Liver (tissue), 9 donors: ENCODE measurements around the gene KLK15. TPM values are rescaled to one million over a fixed set of nuclear protein-coding genes. Genes with fewer than 3 reads are reported as not detected.

Source experiments
- DNase-seq: peaks from one replicate; pipeline ENCODE4 v3.0.0-alpha.2; 2017; ENCODE audit warnings: low spot score
- H3K27ac ChIP-seq, 2 donors: one replicate each; pipeline ENCODE4 v1.7.0; 2013; ENCODE audit warnings: inconsistent platforms in 2 of 2, low read length in 2 of 2, control low read depth in 1 of 2, low read depth in 1 of 2, mild to moderate bottlenecking in 1 of 2
- H3K27me3 ChIP-seq, 4 donors: one replicate each; pipeline versions ENCODE4 v1.6.1 to v1.7.0; 2013; ENCODE audit warnings: low read length in 3 of 4, inconsistent platforms in 1 of 4, mild to moderate bottlenecking in 1 of 4, moderate library complexity in 1 of 4; ENCODE audit not compliant: control insufficient read depth in 4 of 4, insufficient read depth in 4 of 4
- H3K36me3 ChIP-seq, 4 donors: one replicate each; pipeline versions ENCODE4 v1.6.1 to v1.7.0; 2013; ENCODE audit warnings: low read length in 3 of 4, mild to moderate bottlenecking in 3 of 4, low read depth in 1 of 4, moderate library complexity in 1 of 4; ENCODE audit not compliant: control insufficient read depth in 4 of 4, insufficient read depth in 3 of 4
- H3K4me1 ChIP-seq, 4 donors: one replicate each; pipeline versions ENCODE4 v1.6.1 to v1.7.0; 2013; ENCODE audit warnings: low read length in 3 of 4, mild to moderate bottlenecking in 3 of 4, moderate library complexity in 1 of 4; ENCODE audit not compliant: control insufficient read depth in 4 of 4, insufficient read depth in 4 of 4
- H3K4me3 ChIP-seq, 3 donors: one replicate each; pipeline versions ENCODE4 v1.6.1 to v1.7.0; 2013; ENCODE audit warnings: low read length in 3 of 3, control low read depth in 1 of 3, low read depth in 1 of 3, mild to moderate bottlenecking in 1 of 3
- H3K9ac ChIP-seq, 2 donors: one replicate each; pipeline ENCODE4 v1.7.0; 2013; ENCODE audit warnings: low read length in 2 of 2, mild to moderate bottlenecking in 2 of 2, moderate library complexity in 2 of 2, control low read depth in 1 of 2, low read depth in 1 of 2
- H3K9me3 ChIP-seq, 4 donors: one replicate each; pipeline versions ENCODE4 v1.6.1 to v1.7.0; 2013; ENCODE audit warnings: low read length in 3 of 4; ENCODE audit not compliant: control insufficient read depth in 4 of 4
- ATF3 ChIP-seq: IDR thresholded peaks from 2 replicates; pipeline ENCODE4 v1.6.1; 2016; ENCODE audit warnings: antibody characterized with exemption
- CTCF ChIP-seq: fragments of 150-350 bp; IDR thresholded peaks from 2 replicates; pipeline ENCODE4 v1.5.1; 2017; ENCODE audit warnings: improper control_type of control experiment, low read depth, low read length; ENCODE audit not compliant: missing input control
- EGR1 ChIP-seq, 2 donors: IDR thresholded peaks; 2 replicates each; pipeline ENCODE4 v1.6.1; 2016 to 2018; ENCODE audit warnings: antibody characterized with exemption in 2 of 2, low read depth in 2 of 2
- FOXA1 ChIP-seq: IDR thresholded peaks from 2 replicates; pipeline ENCODE4 v1.6.1; 2016; ENCODE audit warnings: antibody characterized with exemption
- FOXA2 ChIP-seq: IDR thresholded peaks from 2 replicates; pipeline ENCODE4 v1.6.1; 2016; ENCODE audit warnings: antibody characterized with exemption
- GABPA ChIP-seq, 2 donors: IDR thresholded peaks in 1 of 2; conservative IDR thresholded peaks in 1 of 2; 2 replicates each; pipeline ENCODE4 v1.6.1; 2016; ENCODE audit warnings: antibody characterized with exemption in 2 of 2, mild to moderate bottlenecking in 1 of 2, moderate library complexity in 1 of 2
- HNF4A ChIP-seq, 2 donors: conservative IDR thresholded peaks; 2 replicates each; pipeline ENCODE4 v1.6.1; 2016; ENCODE audit warnings: antibody characterized with exemption in 2 of 2, mild to moderate bottlenecking in 2 of 2
- NR2F2 ChIP-seq: IDR thresholded peaks from 2 replicates; pipeline ENCODE4 v1.6.1; 2016; ENCODE audit warnings: antibody characterized with exemption
- RAD21 ChIP-seq, 2 donors: IDR thresholded peaks; 2 replicates each; pipeline ENCODE4 v1.6.1; 2016; ENCODE audit warnings: antibody characterized with exemption in 2 of 2, mild to moderate bottlenecking in 2 of 2
- RXRA ChIP-seq, 2 donors: IDR thresholded peaks; 2 replicates each; pipeline ENCODE4 v1.6.1; 2017 to 2018; ENCODE audit warnings: antibody characterized with exemption in 2 of 2, mild to moderate bottlenecking in 1 of 2
- SP1 ChIP-seq: IDR thresholded peaks from 2 replicates; pipeline ENCODE4 v1.6.1; 2018; ENCODE audit warnings: antibody characterized with exemption, mild to moderate bottlenecking
- TAF1 ChIP-seq: conservative IDR thresholded peaks from 2 replicates; pipeline ENCODE4 v1.6.1; 2016; ENCODE audit warnings: antibody characterized with exemption, mild to moderate bottlenecking
- WGBS: extraction: QIAGEN DNeasy Blood & Tissue Kit; methylation state at CpG from one replicate; pipeline ENCODE4 v1.1.7; 2013; 5-methylcytosine and 5-hydroxymethylcytosine counted together
- polyA plus RNA-seq, 2 donors: library from polyadenylated mRNA; stranded (reverse) in 1 of 2; unstranded in 1 of 2; fragments of 200-250 nt in 1 of 2; fragments of >200 nt in 1 of 2; fragmentation: Nextera tagmentation in 1 of 2; extraction: Ambion mirVana in 1 of 2; gene quantifications; one replicate each; pipeline versions ENCODE4 v1.2.1 to v1.2.3, GENCODE V29; 2013 to 2015
- total RNA-seq, 2 donors: library from RNA; depleted of rRNA; stranded (reverse); fragments of >200 nt; gene quantifications; one replicate each; pipeline ENCODE4 v1.2.3, GENCODE V29; 2014
- TF ChIP-seq, protein P1 (sequence below): IDR thresholded peaks from 2 replicates; pipeline ENCODE4 v1.6.1; 2016; ENCODE audit warnings: antibody characterized with exemption, mild to moderate bottlenecking
- donor health status: healthy.
- donor health status: healthy.
- donor health status: healthy.
- donor health status: healthy.
- donor health status: healthy.

The KLK15 gene
- total and polyA plus RNA-seq, 4 donors, result not detected

DNA sequence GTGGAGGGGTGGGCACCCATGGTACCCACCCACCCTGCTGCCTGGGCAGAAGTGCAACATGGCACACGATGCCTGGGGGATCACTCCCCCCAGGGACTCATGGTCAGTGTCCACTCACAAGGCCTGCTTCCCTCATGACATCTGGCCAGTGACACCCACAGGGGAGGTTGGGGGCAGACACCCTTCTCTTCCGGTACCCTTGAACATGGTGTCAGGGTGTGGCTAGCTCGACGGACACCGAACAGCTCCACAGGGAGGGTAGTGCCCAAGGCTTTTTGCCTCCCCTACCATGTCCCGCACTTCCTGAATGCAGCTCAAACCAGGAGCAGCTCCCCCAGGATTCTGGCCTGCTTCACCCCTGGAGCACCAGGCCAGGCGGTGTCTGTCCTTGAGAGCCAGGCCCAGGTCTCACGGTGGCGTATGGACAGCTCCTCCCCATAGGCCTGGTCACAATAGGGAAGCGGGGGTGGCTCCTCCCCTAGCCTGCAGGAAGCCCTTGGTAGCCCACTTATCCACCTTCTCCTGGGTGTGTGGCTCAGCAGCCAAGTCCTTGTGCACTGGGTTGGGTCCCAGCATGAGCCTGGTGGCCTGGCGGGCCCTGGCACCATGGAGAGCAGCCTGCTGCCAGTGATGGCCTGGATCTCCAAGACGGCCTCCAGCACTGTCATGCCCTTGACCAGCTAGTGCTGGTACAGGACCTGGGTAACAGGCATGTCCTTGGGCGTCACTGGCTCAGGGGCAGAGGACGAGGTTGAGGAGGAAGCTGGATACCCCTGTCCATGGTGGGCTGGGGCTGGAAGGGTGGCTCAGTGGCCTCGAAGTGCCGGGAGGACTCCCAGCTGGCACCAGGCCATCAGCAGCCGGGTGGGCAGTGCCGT lies 35.4 kb downstream of the KLK15 start:
- H3K4me1 ChIP-seq, result peaks cover 0 to 10% (median 5%) of the 10 kb centered on the region in 4 donors
- H3K4me3 ChIP-seq, result no peak overlapping the region
- H3K9ac ChIP-seq, result no peak overlapping the region
- TF ChIP-seq SP1 (no peak), TAF1 (no peak), GABPA (IDR thresholded peaks at IDR 0.05 in 1 of 2, conservative IDR thresholded peaks at IDR 0.05 in 1 of 2) (no peak), RXRA (IDR thresholded peaks at IDR 0.05) (no peak), CTCF (no peak), EGR1 (IDR thresholded peaks at IDR 0.05; ENCODE audit: low read depth in 2 of 2) (no peak), FOXA1 (no peak), ATF3 (no peak), RAD21 (IDR thresholded peaks at IDR 0.05) (no peak), NR2F2 (no peak), HNF4A (conservative IDR thresholded peaks at IDR 0.05) (no peak), FOXA2 (no peak)
- TF ChIP-seq, protein P1, sequence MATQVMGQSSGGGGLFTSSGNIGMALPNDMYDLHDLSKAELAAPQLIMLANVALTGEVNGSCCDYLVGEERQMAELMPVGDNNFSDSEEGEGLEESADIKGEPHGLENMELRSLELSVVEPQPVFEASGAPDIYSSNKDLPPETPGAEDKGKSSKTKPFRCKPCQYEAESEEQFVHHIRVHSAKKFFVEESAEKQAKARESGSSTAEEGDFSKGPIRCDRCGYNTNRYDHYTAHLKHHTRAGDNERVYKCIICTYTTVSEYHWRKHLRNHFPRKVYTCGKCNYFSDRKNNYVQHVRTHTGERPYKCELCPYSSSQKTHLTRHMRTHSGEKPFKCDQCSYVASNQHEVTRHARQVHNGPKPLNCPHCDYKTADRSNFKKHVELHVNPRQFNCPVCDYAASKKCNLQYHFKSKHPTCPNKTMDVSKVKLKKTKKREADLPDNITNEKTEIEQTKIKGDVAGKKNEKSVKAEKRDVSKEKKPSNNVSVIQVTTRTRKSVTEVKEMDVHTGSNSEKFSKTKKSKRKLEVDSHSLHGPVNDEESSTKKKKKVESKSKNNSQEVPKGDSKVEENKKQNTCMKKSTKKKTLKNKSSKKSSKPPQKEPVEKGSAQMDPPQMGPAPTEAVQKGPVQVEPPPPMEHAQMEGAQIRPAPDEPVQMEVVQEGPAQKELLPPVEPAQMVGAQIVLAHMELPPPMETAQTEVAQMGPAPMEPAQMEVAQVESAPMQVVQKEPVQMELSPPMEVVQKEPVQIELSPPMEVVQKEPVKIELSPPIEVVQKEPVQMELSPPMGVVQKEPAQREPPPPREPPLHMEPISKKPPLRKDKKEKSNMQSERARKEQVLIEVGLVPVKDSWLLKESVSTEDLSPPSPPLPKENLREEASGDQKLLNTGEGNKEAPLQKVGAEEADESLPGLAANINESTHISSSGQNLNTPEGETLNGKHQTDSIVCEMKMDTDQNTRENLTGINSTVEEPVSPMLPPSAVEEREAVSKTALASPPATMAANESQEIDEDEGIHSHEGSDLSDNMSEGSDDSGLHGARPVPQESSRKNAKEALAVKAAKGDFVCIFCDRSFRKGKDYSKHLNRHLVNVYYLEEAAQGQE, result no peak
- no peak for DNase-seq
- H3K9me3 ChIP-seq, result no peaks in the 10 kb centered on the region
- 91% methylated on average over 18 of the region's 18 CpGs for WGBS
- H3K27ac ChIP-seq, result no peak overlapping the region
- peaks cover 6 to 39% (median 9%) of the 10 kb centered on the region in 4 donors for H3K36me3 ChIP-seq
- no peaks in the 10 kb centered on the region for H3K27me3 ChIP-seq

DNA sequence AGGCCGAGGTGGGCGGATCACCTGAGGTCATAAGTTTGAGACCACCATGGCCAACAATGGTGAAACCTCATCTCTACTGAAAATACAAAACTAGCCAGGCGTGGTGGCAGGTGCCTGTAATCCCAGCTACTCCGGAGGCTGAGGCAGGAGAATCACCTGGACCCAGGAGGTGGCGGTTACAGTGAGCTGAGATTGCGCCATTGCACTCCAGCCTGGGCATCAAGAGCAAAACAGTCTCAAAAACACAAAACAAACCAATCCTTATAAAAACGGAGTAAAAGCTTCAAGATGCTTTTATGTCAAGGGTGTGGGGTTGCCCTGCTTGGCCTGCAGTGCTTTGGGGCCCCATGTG lies 36.0 kb downstream of the KLK15 start:
- Histone ChIP-seq H3K27me3 (no peaks in the 10 kb centered on the region), H3K4me1 (peaks cover 0 to 4% (median 0%) of the 10 kb centered on the region in 4 donors), H3K27ac (no peak overlapping the region), H3K36me3 (peaks cover 6 to 39% (median 9%) of the 10 kb centered on the region in 4 donors), H3K4me3 (no peak overlapping the region), H3K9me3 (no peaks in the 10 kb centered on the region), H3K9ac (no peak overlapping the region)
- no peak for DNase-seq
- 94% methylated on average over 7 of the region's 7 CpGs for WGBS
- TF ChIP-seq EGR1 (IDR thresholded peaks at IDR 0.05; ENCODE audit: low read depth in 2 of 2) (no peak), FOXA1 (no peak)
